OCI-LY3 (cell line): ENCODE data around the gene ACACA.

Experiments used
- EZH2phosphoT487 ChIP-seq: fragments of 200-600 bp; shearing (Covaris generic); IDR thresholded peaks from 2 replicates; pipeline ENCODE4 v1.6.1; 2018; ENCODE audit warnings: antibody characterized with exemption, mixed run types, low read depth
- TF ChIP-seq, protein P1 (sequence below): fragments of 200-600, 300-600 bp; sonication (generic); IDR thresholded peaks from 2 replicates; pipeline ENCODE4 v1.5.1; 2014; ENCODE audit warnings: antibody characterized with exemption, low read length, low read depth

- TF ChIP-seq, protein P1, sequence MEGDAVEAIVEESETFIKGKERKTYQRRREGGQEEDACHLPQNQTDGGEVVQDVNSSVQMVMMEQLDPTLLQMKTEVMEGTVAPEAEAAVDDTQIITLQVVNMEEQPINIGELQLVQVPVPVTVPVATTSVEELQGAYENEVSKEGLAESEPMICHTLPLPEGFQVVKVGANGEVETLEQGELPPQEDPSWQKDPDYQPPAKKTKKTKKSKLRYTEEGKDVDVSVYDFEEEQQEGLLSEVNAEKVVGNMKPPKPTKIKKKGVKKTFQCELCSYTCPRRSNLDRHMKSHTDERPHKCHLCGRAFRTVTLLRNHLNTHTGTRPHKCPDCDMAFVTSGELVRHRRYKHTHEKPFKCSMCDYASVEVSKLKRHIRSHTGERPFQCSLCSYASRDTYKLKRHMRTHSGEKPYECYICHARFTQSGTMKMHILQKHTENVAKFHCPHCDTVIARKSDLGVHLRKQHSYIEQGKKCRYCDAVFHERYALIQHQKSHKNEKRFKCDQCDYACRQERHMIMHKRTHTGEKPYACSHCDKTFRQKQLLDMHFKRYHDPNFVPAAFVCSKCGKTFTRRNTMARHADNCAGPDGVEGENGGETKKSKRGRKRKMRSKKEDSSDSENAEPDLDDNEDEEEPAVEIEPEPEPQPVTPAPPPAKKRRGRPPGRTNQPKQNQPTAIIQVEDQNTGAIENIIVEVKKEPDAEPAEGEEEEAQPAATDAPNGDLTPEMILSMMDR, result no peak
- TF ChIP-seq EZH2phosphoT487, result no peak
Observed at GRCh38 chr17:37315601-37316000, 91.0 kb downstream of the ACACA start.
